DND-41 (cell line): ENCODE data around the gene HHLA2.

Experiments
- ATAC-seq: fragments of 200-7000 bp; cut with Tn5 transposase; 3 replicates; pipeline ENCODE4 v1.9.1; 2021; ENCODE audit warnings: low read depth; ENCODE audit not compliant: insufficient read depth
- DNase-seq: peaks from one replicate; pipeline ENCODE4 v3.0.0-alpha.2; 2020
- H2AFZ ChIP-seq: 2 replicates; pipeline ENCODE4 v1.6.0; 2012; ENCODE audit warnings: low read depth, low read length
- H3K27ac ChIP-seq: 2 replicates; pipeline ENCODE4 v1.5.1; 2012; ENCODE audit warnings: low read length, inconsistent platforms
- H3K27me3 ChIP-seq: fragments of 200-600 bp; sonication (generic); 2 replicates; pipeline ENCODE4 v1.6.0; 2012; ENCODE audit warnings: low read length, mild to moderate bottlenecking, inconsistent platforms; ENCODE audit not compliant: insufficient read depth, poor library complexity
- H3K36me3 ChIP-seq: 2 replicates; pipeline ENCODE4 v1.5.1; 2012; ENCODE audit warnings: low read length, inconsistent platforms; ENCODE audit not compliant: insufficient read depth
- H3K4me1 ChIP-seq: 2 replicates; pipeline ENCODE4 v1.5.1; 2012; ENCODE audit warnings: mild to moderate bottlenecking, low read length; ENCODE audit not compliant: insufficient read depth
- H3K4me2 ChIP-seq: 2 replicates; pipeline ENCODE4 v1.6.0; 2012; ENCODE audit warnings: mild to moderate bottlenecking, moderate library complexity, low read length, inconsistent platforms; ENCODE audit not compliant: insufficient read depth
- H3K4me3 ChIP-seq, 2 experiments: fragments of 200-600 bp in 1 of 2; shearing (Covaris generic) in 1 of 2; 2 replicates each; pipeline ENCODE4 v1.5.1; 2012 to 2016; ENCODE audit warnings: inconsistent platforms in 2 of 2, low read length in 2 of 2, mild to moderate bottlenecking in 2 of 2, low read depth in 1 of 2, moderate library complexity in 1 of 2
- H3K79me2 ChIP-seq: 2 replicates; pipeline ENCODE4 v1.6.0; 2012; ENCODE audit warnings: low read length, inconsistent platforms; ENCODE audit not compliant: insufficient read depth
- H3K9ac ChIP-seq: 2 replicates; pipeline ENCODE4 v1.6.0; 2012; ENCODE audit warnings: low read depth, mild to moderate bottlenecking, inconsistent platforms, low read length, moderate library complexity
- H3K9me3 ChIP-seq: 2 replicates; pipeline ENCODE4 v1.5.1; 2012; ENCODE audit warnings: low read length, moderate library complexity, mild to moderate bottlenecking, inconsistent platforms; ENCODE audit not compliant: insufficient read depth, severe bottlenecking
- H4K20me1 ChIP-seq: 2 replicates; pipeline ENCODE4 v1.6.0; 2012; ENCODE audit warnings: low read length; ENCODE audit not compliant: insufficient read depth
- CTCF ChIP-seq: IDR thresholded peaks from 2 replicates; pipeline ENCODE4 v1.5.1; 2012; ENCODE audit warnings: borderline replicate concordance, low read length, moderate library complexity, mild to moderate bottlenecking; ENCODE audit not compliant: poor library complexity, severe bottlenecking; ENCODE audit errors: extremely low read depth
- EZH2 ChIP-seq: IDR thresholded peaks from 3 replicates; pipeline ENCODE4 v1.6.1; 2012; ENCODE audit warnings: borderline replicate concordance, low read depth, mild to moderate bottlenecking, moderate library complexity, low read length, inconsistent platforms; ENCODE audit not compliant: severe bottlenecking

HHLA2 gene

GRCh38 chr3:108394016-108394415 lies 97.7 kb downstream of the HHLA2 start:
- H3K79me2 ChIP-seq, result no peaks in the 10 kb centered on the region
- no peaks in the 10 kb centered on the region for H3K9me3 ChIP-seq
- H3K27me3 ChIP-seq, result no peaks in the 10 kb centered on the region
- no peak overlapping the region for H3K27ac ChIP-seq
- H2AFZ ChIP-seq, result no peak overlapping the region
- TF ChIP-seq CTCF (no peak), EZH2 (no peak)
- 0 out of 2 replicates have a peak, but pooled peaks cover 5% of the 10 kb centered on the region for H3K4me1 ChIP-seq
- no peaks in the 10 kb centered on the region for H4K20me1 ChIP-seq
- DNase-seq (no peak), ATAC-seq (no peak)
- H3K36me3 ChIP-seq, result no peaks in the 10 kb centered on the region
- no peak overlapping the region for H3K9ac ChIP-seq
- no peak overlapping the region for H3K4me2 ChIP-seq
- no peak overlapping the region for H3K4me3 ChIP-seq

DNA sequence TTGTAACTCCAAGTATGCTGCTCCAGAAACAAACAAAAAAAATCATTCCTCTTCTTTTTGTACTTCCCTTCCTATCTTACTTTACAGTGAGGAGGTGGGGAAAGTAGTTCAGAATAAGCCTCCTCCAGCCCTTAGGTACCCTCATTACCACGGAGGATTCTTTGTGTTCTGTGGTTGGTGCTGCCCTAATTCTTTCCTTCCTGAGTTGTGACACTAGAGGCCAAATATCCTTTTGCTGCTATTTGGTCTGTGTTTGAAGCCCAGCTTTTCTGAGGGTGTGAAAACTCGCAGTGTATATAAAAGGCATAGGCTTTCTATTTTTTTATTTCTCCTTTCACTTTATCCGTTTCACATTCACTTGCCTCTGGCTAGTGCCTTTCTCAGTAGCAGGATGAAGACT lies 98.2 kb downstream of the HHLA2 start:
- ATAC-seq (peak; percentile 62; the same call in 2 of the 3 replicates), DNase-seq (no peak)
- TF ChIP-seq EZH2 (no peak), CTCF (no peak)
- Histone ChIP-seq H3K9ac (no peak overlapping the region), H3K27ac (no peak overlapping the region), H3K79me2 (no peaks in the 10 kb centered on the region), H3K36me3 (no peaks in the 10 kb centered on the region), H3K4me2 (no peak overlapping the region), H3K9me3 (no peaks in the 10 kb centered on the region), H2AFZ (no peak overlapping the region), H3K27me3 (no peaks in the 10 kb centered on the region), H3K4me1 (0 out of 2 replicates have a peak, but pooled peaks cover 5% of the 10 kb centered on the region), H4K20me1 (no peaks in the 10 kb centered on the region), H3K4me3 (no peak overlapping the region)

DNA sequence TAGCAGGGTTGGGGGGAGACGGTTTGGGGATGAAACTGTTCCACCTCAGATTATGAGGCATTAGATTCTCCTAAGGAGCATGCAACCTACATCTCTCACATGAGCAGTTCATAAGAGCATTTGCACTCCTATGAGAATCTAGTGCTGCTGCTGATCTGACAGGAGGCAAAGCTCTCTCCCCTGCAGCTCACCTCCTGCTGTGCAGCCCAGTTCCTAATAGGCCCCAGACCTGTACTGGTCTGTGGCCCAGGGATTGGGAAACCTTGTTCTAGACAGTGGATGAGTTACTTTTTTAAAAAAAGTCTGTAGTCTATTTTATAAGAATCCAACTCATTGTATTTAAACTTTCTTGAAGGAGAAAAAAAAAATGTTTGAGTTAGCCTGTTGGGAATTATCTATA lies 100.0 kb downstream of the HHLA2 start:
- Histone ChIP-seq H3K4me2 (no peak overlapping the region), H3K27me3 (no peaks in the 10 kb centered on the region), H2AFZ (no peak overlapping the region), H3K9me3 (no peaks in the 10 kb centered on the region), H3K27ac (no peak overlapping the region), H3K4me1 (0 out of 2 replicates have a peak, but pooled peaks cover 5% of the 10 kb centered on the region), H3K36me3 (no peaks in the 10 kb centered on the region), H3K79me2 (no peaks in the 10 kb centered on the region), H3K4me3 (no peak overlapping the region), H3K9ac (no peak overlapping the region), H4K20me1 (no peaks in the 10 kb centered on the region)
- TF ChIP-seq EZH2, result no peak
- no peak for TF ChIP-seq CTCF
- DNase-seq (no peak), ATAC-seq (no peak)

- H3K9me3 ChIP-seq, result no peaks in the 10 kb centered on the region
- H4K20me1 ChIP-seq, result no peaks in the 10 kb centered on the region
- no peaks in the 10 kb centered on the region for H3K27me3 ChIP-seq
- H3K9ac ChIP-seq, result no peak overlapping the region
- no peak for TF ChIP-seq EZH2
- no peak for TF ChIP-seq CTCF
- no peak overlapping the region for H2AFZ ChIP-seq
- H3K79me2 ChIP-seq, result no peaks in the 10 kb centered on the region
- 0 out of 2 replicates have a peak, but pooled peaks cover 5% of the 10 kb centered on the region for H3K4me1 ChIP-seq
- H3K27ac ChIP-seq, result no peak overlapping the region
- no peaks in the 10 kb centered on the region for H3K36me3 ChIP-seq
- no peak overlapping the region for H3K4me3 ChIP-seq
- DNase-seq (no peak), ATAC-seq (no peak)
- no peak overlapping the region for H3K4me2 ChIP-seq
Measured at GRCh38 chr3:108398510-108398909, 102.2 kb downstream of the HHLA2 start.
